ENCODE data around the gene PLEKHG7. TPM values are rescaled to one million over a fixed set of nuclear protein-coding genes. Genes with fewer than 3 reads are reported as not detected.
"Not testable (repeated sequence)": the region's sequence is repeated elsewhere in the genome, so short reads cannot be mapped to it uniquely, and the experiment has no call there.

Gene PLEKHG7
- not detected in 2 replicates for total RNA-seq (2014; rRNA removed; shearing (Covaris generic); ENCODE audit: low replicate concordance)

GRCh38 chr12:92702754-92703679 lies at the start of gene PLEKHG7:
Gene PLEKHG7 (plus strand): TSS chr12:92702989. CDS start chr12:92706632, 3,643 bp downstream.
- Histone ChIP-seq H3K9me3 (no peaks in the 10 kb centered on the region), H3K4me3 (no peak within 1 kb of the TSS), H3K36me3 (no peaks in the 10 kb centered on the region), H3K27me3 (no peaks in the 10 kb centered on the region)
- no peak for DNase-seq

GRCh38 chr12:92654256-92654655 lies 48.5 kb upstream of the PLEKHG7 start:
- H3K27me3 ChIP-seq, H3K9me3 ChIP-seq, H3K36me3 ChIP-seq, H3K4me3 ChIP-seq, DNase-seq: not testable (repeated sequence)

- no peaks in the 10 kb centered on the region for H3K27me3 ChIP-seq
- H3K4me3 ChIP-seq, result no peak overlapping the region
- no peaks in the 10 kb centered on the region for H3K9me3 ChIP-seq
- peak; percentile 56 for DNase-seq
- no peaks in the 10 kb centered on the region for H3K36me3 ChIP-seq
Observed at GRCh38 chr12:92654929-92655328, 47.9 kb upstream of the PLEKHG7 start.

- no peak for DNase-seq
- H3K9me3 ChIP-seq, result no peaks in the 10 kb centered on the region
- H3K27me3 ChIP-seq, result no peaks in the 10 kb centered on the region
- H3K36me3 ChIP-seq, result no peaks in the 10 kb centered on the region
- no peak overlapping the region for H3K4me3 ChIP-seq
Observed at GRCh38 chr12:92656911-92657310, 45.9 kb upstream of the PLEKHG7 start.

- H3K4me3 ChIP-seq, result no peak overlapping the region
- no peaks in the 10 kb centered on the region for H3K36me3 ChIP-seq
- no peaks in the 10 kb centered on the region for H3K9me3 ChIP-seq
- no peaks in the 10 kb centered on the region for H3K27me3 ChIP-seq
- DNase-seq, result no peak
Observed at GRCh38 chr12:92657770-92658169, 45.0 kb upstream of the PLEKHG7 start.

GRCh38 chr12:92658611-92659010 lies 44.2 kb upstream of the PLEKHG7 start:
- no peaks in the 10 kb centered on the region for H3K36me3 ChIP-seq
- no peaks in the 10 kb centered on the region for H3K9me3 ChIP-seq
- DNase-seq, result no peak
- H3K4me3 ChIP-seq, result no peak overlapping the region
- H3K27me3 ChIP-seq, result no peaks in the 10 kb centered on the region

GRCh38 chr12:92661269-92661668 lies 41.5 kb upstream of the PLEKHG7 start:
- no peak overlapping the region for H3K4me3 ChIP-seq
- no peaks in the 10 kb centered on the region for H3K9me3 ChIP-seq
- H3K27me3 ChIP-seq, result no peaks in the 10 kb centered on the region
- no peaks in the 10 kb centered on the region for H3K36me3 ChIP-seq
- no peak for DNase-seq

- no peak for DNase-seq
- no peak overlapping the region for H3K4me3 ChIP-seq
- no peaks in the 10 kb centered on the region for H3K27me3 ChIP-seq
- H3K36me3 ChIP-seq, result no peaks in the 10 kb centered on the region
- H3K9me3 ChIP-seq, result no peaks in the 10 kb centered on the region
Observed at GRCh38 chr12:92665496-92665895, 37.3 kb upstream of the PLEKHG7 start.

- Histone ChIP-seq H3K4me3 (no peak overlapping the region), H3K27me3 (no peaks in the 10 kb centered on the region), H3K36me3 (no peaks in the 10 kb centered on the region), H3K9me3 (no peaks in the 10 kb centered on the region)
- no peak for DNase-seq
Observed at GRCh38 chr12:92668739-92669138, 34.0 kb upstream of the PLEKHG7 start.

GRCh38 chr12:92671524-92671923 lies 31.3 kb upstream of the PLEKHG7 start:
- not testable (repeated sequence) for H3K36me3 ChIP-seq, H3K27me3 ChIP-seq, H3K9me3 ChIP-seq, DNase-seq, H3K4me3 ChIP-seq

GRCh38 chr12:92673756-92674155 lies 29.0 kb upstream of the PLEKHG7 start:
- DNase-seq, result no peak
- no peaks in the 10 kb centered on the region for H3K36me3 ChIP-seq
- no peaks in the 10 kb centered on the region for H3K27me3 ChIP-seq
- H3K4me3 ChIP-seq, result no peak overlapping the region
- H3K9me3 ChIP-seq, result no peaks in the 10 kb centered on the region

GRCh38 chr12:92674500-92674899 lies 28.3 kb upstream of the PLEKHG7 start:
- H3K36me3 ChIP-seq, result no peaks in the 10 kb centered on the region
- DNase-seq, result no peak
- H3K4me3 ChIP-seq, result no peak overlapping the region
- no peaks in the 10 kb centered on the region for H3K27me3 ChIP-seq
- H3K9me3 ChIP-seq, result no peaks in the 10 kb centered on the region

GRCh38 chr12:92675092-92675865 lies 27.5 kb upstream of the PLEKHG7 start:
- no peak for DNase-seq
- no peak overlapping the region for H3K4me3 ChIP-seq
- no peaks in the 10 kb centered on the region for H3K36me3 ChIP-seq
- H3K9me3 ChIP-seq, result no peaks in the 10 kb centered on the region
- no peaks in the 10 kb centered on the region for H3K27me3 ChIP-seq

- Histone ChIP-seq H3K4me3 (no peak overlapping the region), H3K9me3 (no peaks in the 10 kb centered on the region), H3K27me3 (no peaks in the 10 kb centered on the region), H3K36me3 (no peaks in the 10 kb centered on the region)
- no peak for DNase-seq
Observed at GRCh38 chr12:92676710-92677109, 26.1 kb upstream of the PLEKHG7 start.

GRCh38 chr12:92690601-92691000 lies 12.2 kb upstream of the PLEKHG7 start:
- no peaks in the 10 kb centered on the region for H3K36me3 ChIP-seq
- H3K27me3 ChIP-seq, result no peaks in the 10 kb centered on the region
- no peaks in the 10 kb centered on the region for H3K9me3 ChIP-seq
- H3K4me3 ChIP-seq, result no peak overlapping the region
- DNase-seq, result no peak

- no peaks in the 10 kb centered on the region for H3K36me3 ChIP-seq
- no peak for DNase-seq
Observed at GRCh38 chr12:92695056-92695455, 7.7 kb upstream of the PLEKHG7 start.

GRCh38 chr12:92695577-92695976 lies 7.2 kb upstream of the PLEKHG7 start:
- Histone ChIP-seq H3K9me3 (no peaks in the 10 kb centered on the region), H3K36me3 (no peaks in the 10 kb centered on the region), H3K27me3 (no peaks in the 10 kb centered on the region), H3K4me3 (no peak overlapping the region)
- no peak for DNase-seq

More at GRCh38 chr12:92695056-92695455, 7.7 kb upstream of the PLEKHG7 start:
- no peaks in the 10 kb centered on the region for H3K27me3 ChIP-seq
- no peak overlapping the region for H3K4me3 ChIP-seq
- H3K9me3 ChIP-seq, result no peaks in the 10 kb centered on the region

Data from MG63 (cell line).